LNCaP clone FGC (cell line): ENCODE data around the gene ABTB2.

Source experiments
- DNase-seq: peaks from one replicate; pipeline ENCODE4 v3.0.0-alpha.2; 2011; ENCODE audit warnings: low read depth
- H3K4me3 ChIP-seq: 2 replicates; pipeline ENCODE4 v1.5.1; 2011; ENCODE audit warnings: mild to moderate bottlenecking, low read depth, low read length, control low read depth
- TF ChIP-seq, protein P1 (sequence below): IDR thresholded peaks from 2 replicates; pipeline ENCODE4 v1.5.1; 2012; ENCODE audit warnings: mild to moderate bottlenecking; ENCODE audit not compliant: control insufficient read depth, insufficient read depth; ENCODE audit errors: extremely low read depth

Gene ABTB2

DNA sequence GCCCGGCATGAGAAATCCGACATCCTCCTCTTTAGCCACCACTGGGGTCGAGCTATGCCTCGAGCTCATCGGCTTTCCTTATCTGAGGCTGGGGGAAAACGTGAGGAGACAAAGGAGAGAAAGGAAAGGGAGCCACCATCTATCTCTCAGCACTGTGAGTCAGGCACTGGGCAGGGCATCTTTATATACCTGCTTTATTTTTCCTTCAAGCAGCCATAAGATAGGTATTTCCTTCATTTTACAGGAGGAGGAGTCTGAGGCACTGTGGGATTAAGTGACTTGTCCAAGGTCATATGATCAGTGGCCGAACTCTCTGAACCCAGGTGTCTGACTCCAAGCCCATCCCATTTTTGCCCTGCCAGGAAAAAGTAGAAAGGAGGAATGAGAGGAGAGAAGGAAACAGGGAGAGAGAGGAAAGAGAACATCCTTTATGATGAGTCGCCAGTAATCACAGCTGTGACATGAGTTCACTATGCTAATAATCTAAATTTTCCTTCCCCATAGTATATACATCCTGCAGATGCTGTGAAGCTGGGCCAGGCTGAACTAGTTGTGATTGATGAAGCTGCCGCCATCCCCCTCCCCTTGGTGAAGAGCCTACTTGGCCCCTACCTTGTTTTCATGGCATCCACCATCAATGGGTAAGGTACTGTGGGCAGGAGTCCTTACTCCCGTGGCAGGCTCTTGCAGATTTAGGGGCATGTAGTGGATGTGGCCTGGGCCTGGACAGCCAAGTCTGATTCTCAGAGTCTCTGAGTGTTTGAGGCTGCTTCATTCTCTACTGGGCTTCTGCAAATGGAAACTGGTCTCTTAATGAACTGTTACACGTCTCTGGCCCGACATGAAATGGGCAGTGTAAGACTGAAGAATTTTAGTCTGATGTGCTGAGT lies 230.6 kb downstream of the ABTB2 start:
- DNase-seq = no peak
- TF ChIP-seq, protein P1, sequence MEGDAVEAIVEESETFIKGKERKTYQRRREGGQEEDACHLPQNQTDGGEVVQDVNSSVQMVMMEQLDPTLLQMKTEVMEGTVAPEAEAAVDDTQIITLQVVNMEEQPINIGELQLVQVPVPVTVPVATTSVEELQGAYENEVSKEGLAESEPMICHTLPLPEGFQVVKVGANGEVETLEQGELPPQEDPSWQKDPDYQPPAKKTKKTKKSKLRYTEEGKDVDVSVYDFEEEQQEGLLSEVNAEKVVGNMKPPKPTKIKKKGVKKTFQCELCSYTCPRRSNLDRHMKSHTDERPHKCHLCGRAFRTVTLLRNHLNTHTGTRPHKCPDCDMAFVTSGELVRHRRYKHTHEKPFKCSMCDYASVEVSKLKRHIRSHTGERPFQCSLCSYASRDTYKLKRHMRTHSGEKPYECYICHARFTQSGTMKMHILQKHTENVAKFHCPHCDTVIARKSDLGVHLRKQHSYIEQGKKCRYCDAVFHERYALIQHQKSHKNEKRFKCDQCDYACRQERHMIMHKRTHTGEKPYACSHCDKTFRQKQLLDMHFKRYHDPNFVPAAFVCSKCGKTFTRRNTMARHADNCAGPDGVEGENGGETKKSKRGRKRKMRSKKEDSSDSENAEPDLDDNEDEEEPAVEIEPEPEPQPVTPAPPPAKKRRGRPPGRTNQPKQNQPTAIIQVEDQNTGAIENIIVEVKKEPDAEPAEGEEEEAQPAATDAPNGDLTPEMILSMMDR = no peak
- H3K4me3 ChIP-seq = no peak overlapping the region

DNA sequence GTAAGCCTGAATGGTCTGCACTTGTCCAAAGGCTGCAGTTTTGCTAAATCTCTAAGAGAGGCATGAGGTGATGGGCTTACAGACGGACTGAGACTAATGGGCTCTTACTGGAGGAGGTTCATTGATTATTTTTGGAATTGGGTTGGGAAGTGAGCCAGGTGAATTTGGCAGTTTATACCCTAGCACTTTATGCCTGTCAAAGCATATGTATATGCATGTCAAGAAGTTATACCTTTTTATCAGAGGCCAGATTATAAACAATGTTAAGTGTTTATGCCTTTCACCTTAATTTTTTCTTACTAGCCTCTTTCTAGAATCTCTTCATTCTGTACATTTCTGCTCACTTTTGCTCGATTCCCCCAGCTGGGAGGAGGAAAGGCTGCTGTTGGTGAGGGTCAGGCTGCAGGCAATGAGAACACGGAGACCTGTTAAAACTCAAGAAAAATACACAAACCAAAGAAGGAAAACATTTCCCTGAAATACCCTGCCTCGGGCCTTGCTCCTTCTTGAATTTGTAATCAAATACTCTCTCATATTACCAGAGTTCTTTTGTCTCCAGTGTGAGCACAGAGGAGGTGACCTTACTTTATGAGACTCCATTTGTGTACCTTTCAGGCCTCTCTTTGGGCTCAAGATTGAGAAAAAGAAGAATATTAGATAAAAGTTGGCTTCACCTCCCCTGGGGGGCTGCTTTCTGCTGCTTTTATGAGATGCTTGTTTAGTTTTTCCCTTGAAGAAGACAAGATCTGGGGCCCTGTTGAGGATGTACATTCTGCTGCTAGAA lies 232.7 kb downstream of the ABTB2 start:
- TF ChIP-seq, protein P1 = no peak
- DNase-seq = no peak
- no peak overlapping the region for H3K4me3 ChIP-seq

DNA sequence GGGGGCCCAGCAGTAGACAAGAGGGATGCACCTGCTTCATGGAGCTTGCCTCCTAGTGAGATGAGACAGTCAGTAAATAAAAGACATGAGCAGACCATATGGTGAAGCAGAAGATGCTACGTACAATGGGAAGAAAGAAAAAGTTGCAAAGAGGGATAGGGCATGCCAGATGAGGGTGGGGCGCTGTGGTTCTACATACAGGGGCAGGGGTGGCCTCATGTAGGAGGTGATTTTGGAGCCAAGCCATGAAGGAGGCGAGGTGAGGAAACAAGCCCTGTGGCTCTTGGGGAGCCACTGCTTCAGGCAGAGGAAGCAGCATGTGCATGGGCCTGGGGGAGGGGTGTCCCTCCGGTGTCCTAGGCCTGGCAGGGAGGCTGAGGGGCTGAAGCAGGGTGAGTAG lies 237.2 kb downstream of the ABTB2 start:
- TF ChIP-seq, protein P1 = no peak
- DNase-seq = no peak
- no peak overlapping the region for H3K4me3 ChIP-seq

DNA sequence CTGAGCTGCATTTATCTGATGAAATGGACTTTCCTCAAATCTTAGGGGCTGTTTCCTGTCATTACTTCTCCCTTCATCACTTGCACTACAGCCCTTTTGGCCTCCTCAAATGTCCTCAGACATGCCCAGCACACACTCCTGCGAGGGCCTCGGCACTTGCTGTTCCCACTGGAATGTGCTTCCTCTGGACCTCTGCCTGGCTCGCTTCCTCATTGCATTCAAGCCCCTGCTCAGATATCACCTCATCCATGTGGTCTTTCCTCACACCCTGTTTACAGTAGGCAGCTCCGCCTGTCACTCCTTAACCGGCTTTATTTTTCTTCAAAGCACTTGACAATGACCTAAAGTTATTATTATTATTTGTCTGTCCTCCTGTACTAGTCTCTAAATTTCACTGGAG lies 243.3 kb downstream of the ABTB2 start:
- H3K4me3 ChIP-seq = no peak overlapping the region
- TF ChIP-seq, protein P1 = no peak
- no peak for DNase-seq

DNA sequence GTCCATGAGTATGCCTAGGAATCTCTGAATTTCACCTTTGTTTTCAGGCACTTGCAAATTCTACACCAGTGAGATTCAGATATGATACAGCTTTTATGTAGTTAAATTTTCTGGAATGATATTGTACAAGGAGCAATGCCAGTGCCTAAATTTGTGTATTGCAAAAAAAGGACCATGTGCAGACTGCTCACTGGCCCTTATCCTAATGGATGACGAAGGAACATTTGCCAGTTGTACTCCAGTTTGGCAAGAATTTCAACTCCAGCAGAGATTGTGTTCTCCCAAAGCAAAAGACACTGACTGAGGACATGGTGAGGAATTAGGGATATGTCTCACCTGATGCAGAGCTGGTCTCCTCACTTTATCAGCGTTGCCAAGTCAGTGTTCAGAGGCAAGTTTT lies 243.8 kb downstream of the ABTB2 start:
- TF ChIP-seq, protein P1 = no peak
- DNase-seq = no peak
- H3K4me3 ChIP-seq = no peak overlapping the region

DNA sequence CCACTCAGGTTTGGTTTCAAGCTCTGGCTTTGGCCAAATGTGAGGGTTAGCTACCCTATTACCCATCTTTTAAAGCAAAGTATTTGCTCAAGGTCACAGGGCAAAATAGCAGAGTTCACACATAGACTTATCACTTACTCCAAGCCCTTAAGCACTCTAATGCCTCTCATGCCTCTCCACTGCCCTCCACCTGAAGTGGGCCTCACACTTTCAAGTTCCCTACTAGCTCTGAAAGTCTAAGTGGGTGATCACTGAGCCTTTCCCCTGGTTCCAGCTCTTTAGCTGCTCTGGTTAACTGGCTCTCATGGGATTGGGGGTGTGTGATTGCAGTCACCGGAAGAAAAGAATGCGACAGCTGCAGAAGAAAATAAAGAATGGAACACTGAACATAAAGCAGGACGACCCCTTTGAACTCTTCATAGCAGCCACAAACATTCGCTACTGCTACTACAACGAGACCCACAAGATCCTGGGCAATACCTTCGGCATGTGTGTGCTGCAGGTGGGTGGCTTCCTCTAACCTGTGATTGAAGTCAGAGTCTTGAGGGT lies 246.0 kb downstream of the ABTB2 start:
- DNase-seq = no peak
- no peak overlapping the region for H3K4me3 ChIP-seq
- TF ChIP-seq, protein P1 = no peak
